HG02678 (cell line): ENCODE measurements around the gene LAMC2.
"Not testable (repeated sequence)": the region's sequence is repeated elsewhere in the genome, so short reads cannot be mapped to it uniquely, and the experiment has no call there.

ENCODE experiments used
- ATAC-seq: cut with Tn5 transposase; IDR thresholded peaks from one replicate; pipeline ENCODE4 v1.9.1; 2021; ENCODE audit warnings: mild to moderate bottlenecking, moderate library complexity; ENCODE audit not compliant: unreplicated experiment

LAMC2 gene

GRCh38 chr1:183185941-183186490 lies at the start of gene LAMC2:
LAMC2 (plus strand) TSS chr1:183186264; CDS start chr1:183186353, 89 bp downstream.
- no peak for ATAC-seq

- no peak for ATAC-seq
Observed at GRCh38 chr1:183137782-183138181, 48.3 kb upstream of the LAMC2 start.

- no peak for ATAC-seq
Observed at GRCh38 chr1:183138301-183138700, 47.8 kb upstream of the LAMC2 start.

GRCh38 chr1:183139281-183139942 lies 46.7 kb upstream of the LAMC2 start:
- no peak for ATAC-seq

GRCh38 chr1:183140633-183141032 lies 45.4 kb upstream of the LAMC2 start:
- no peak for ATAC-seq

GRCh38 chr1:183142171-183142570 lies 43.9 kb upstream of the LAMC2 start:
- ATAC-seq = no peak

- no peak for ATAC-seq
Observed at GRCh38 chr1:183143576-183144315, 42.3 kb upstream of the LAMC2 start.

GRCh38 chr1:183144752-183145151 lies 41.3 kb upstream of the LAMC2 start:
- ATAC-seq = no peak

- no peak for ATAC-seq
Observed at GRCh38 chr1:183147735-183148134, 38.3 kb upstream of the LAMC2 start.

- no peak for ATAC-seq
Observed at GRCh38 chr1:183148599-183148998, 37.5 kb upstream of the LAMC2 start.

GRCh38 chr1:183149273-183149672 lies 36.8 kb upstream of the LAMC2 start:
- ATAC-seq = no peak

- ATAC-seq = not testable (repeated sequence)
Observed at GRCh38 chr1:183150032-183150431, 36.0 kb upstream of the LAMC2 start.

- no peak for ATAC-seq
Observed at GRCh38 chr1:183150445-183150844, 35.6 kb upstream of the LAMC2 start.

GRCh38 chr1:183152180-183152579 lies 33.9 kb upstream of the LAMC2 start:
- no peak for ATAC-seq

GRCh38 chr1:183155939-183156338 lies 30.1 kb upstream of the LAMC2 start:
- ATAC-seq = no peak

GRCh38 chr1:183159960-183160359 lies 26.1 kb upstream of the LAMC2 start:
- ATAC-seq = no peak

- ATAC-seq = no peak
Observed at GRCh38 chr1:183161391-183161790, 24.7 kb upstream of the LAMC2 start.

- ATAC-seq = no peak
Observed at GRCh38 chr1:183163316-183163715, 22.7 kb upstream of the LAMC2 start.

GRCh38 chr1:183164340-183164739 lies 21.7 kb upstream of the LAMC2 start:
- ATAC-seq = no peak

- no peak for ATAC-seq
Observed at GRCh38 chr1:183164963-183165362, 21.1 kb upstream of the LAMC2 start.

GRCh38 chr1:183165456-183165855 lies 20.6 kb upstream of the LAMC2 start:
- ATAC-seq = no peak

- ATAC-seq = no peak
Observed at GRCh38 chr1:183166454-183166853, 19.6 kb upstream of the LAMC2 start.
